ENCODE measurements around the gene GAREM1.

Gene GAREM1

GRCh38 chr18:32455361-32455760, 15.3 kb downstream of the GAREM1 start:
- no peak for DNase-seq

GRCh38 chr18:32454593-32454992, 16.1 kb downstream of the GAREM1 start:
- no peak for DNase-seq

GRCh38 chr18:32450874-32451273, 19.8 kb downstream of the GAREM1 start:
- DNase-seq = no peak

- DNase-seq = no peak
Measured at GRCh38 chr18:32450026-32450691, 20.5 kb downstream of the GAREM1 start.

- DNase-seq = no peak
Measured at GRCh38 chr18:32446780-32447179, 23.9 kb downstream of the GAREM1 start.

GRCh38 chr18:32445846-32446245, 24.8 kb downstream of the GAREM1 start:
- no peak for DNase-seq

- DNase-seq = no peak
Measured at GRCh38 chr18:32443706-32444215, 26.9 kb downstream of the GAREM1 start.

GRCh38 chr18:32443033-32443705, 27.5 kb downstream of the GAREM1 start:
- peak in 1 of 2 experiments; percentile 25 for DNase-seq

GRCh38 chr18:32442575-32442974, 28.1 kb downstream of the GAREM1 start:
- no peak for DNase-seq

GRCh38 chr18:32441533-32441932, 29.1 kb downstream of the GAREM1 start:
- no peak for DNase-seq

GRCh38 chr18:32440518-32440917, 30.2 kb downstream of the GAREM1 start:
- DNase-seq = no peak

- no peak for DNase-seq
Measured at GRCh38 chr18:32439802-32440201, 30.9 kb downstream of the GAREM1 start.

GRCh38 chr18:32439241-32439640, 31.4 kb downstream of the GAREM1 start:
- DNase-seq = no peak

GRCh38 chr18:32438173-32438572, 32.5 kb downstream of the GAREM1 start:
- DNase-seq = no peak

GRCh38 chr18:32437100-32437834, 33.4 kb downstream of the GAREM1 start:
- no peak for DNase-seq

- no peak for DNase-seq
Measured at GRCh38 chr18:32435631-32436500, 34.8 kb downstream of the GAREM1 start.

- no peak for DNase-seq
Measured at GRCh38 chr18:32431753-32432152, 38.9 kb downstream of the GAREM1 start.

GRCh38 chr18:32429402-32429801, 41.3 kb downstream of the GAREM1 start:
- no peak for DNase-seq

- no peak for DNase-seq
Measured at GRCh38 chr18:32427084-32427900, 43.4 kb downstream of the GAREM1 start.

GRCh38 chr18:32425466-32425865, 45.2 kb downstream of the GAREM1 start:
- no peak for DNase-seq

- no peak for DNase-seq
Measured at GRCh38 chr18:32424696-32425095, 46.0 kb downstream of the GAREM1 start.
